ENCODE data around the gene ARHGEF12. TPM values are rescaled to one million over a fixed set of nuclear protein-coding genes. Genes with fewer than 3 reads are reported as not detected.

ARHGEF12 gene
- total and polyA plus RNA-seq, 2 donors (not counting 1 experiment from before 2014, with no cell fraction given) = 2.0 to 21.6 TPM

DNA sequence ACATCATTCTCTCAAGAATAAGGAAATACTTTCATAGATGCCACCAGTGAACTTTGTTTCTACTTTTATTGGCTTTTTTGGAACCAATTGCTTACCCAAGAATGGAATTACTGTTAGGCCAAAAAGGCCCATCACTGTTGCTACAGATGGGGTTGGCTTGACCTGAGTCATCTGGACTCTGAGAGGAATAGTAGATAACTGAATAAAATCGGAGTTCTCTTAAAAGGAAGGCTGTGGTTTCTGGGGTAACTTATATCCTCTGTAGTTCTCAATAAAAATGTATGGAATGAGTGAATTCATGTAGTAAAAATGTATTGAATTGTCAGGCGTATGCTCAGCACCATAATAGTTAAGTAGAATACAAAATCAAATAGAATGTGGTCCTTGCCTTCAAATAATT, 56.6 kb downstream of the ARHGEF12 start:
- H3K9me3 ChIP-seq (ENCODE audit: control extremely low read depth in 1 of 3, control insufficient read depth in 2 of 3, insufficient read depth in 1 of 3, low read length in 2 of 3) = peaks cover 0 to 5% (median 1%) of the 10 kb centered on the region in 3 donors
- ChIA-PET POLR2A (no interaction called here), CTCF (no interaction called here)
- no CpG with 5 or more reads among the region's 2 CpGs for WGBS (ENCODE audit: insufficient coverage)
- Mint-ChIP-seq H3K27ac (no peak overlapping the region), H3K4me3 (no peak overlapping the region), H3K4me1 (peaks cover 3% of the 10 kb centered on the region), H3K27me3 (no peaks in the 10 kb centered on the region), H3K9me3 (ENCODE audit: insufficient read depth) (peaks cover 4% of the 10 kb centered on the region)
- H3K27me3 ChIP-seq (replicated peaks in 1 of 4; ENCODE audit: control extremely low read depth in 1 of 4, control insufficient read depth in 3 of 4, insufficient read depth in 4 of 4, low read length in 3 of 4) = peaks cover 0 to 3% (median 1%) of the 10 kb centered on the region in 4 experiments
- H4K20me1 ChIP-seq (ENCODE audit: control insufficient read depth, insufficient read depth, low read length, poor library complexity, severe bottlenecking) = no peaks in the 10 kb centered on the region
- DNase-seq = no peak
- no peaks in the 10 kb centered on the region for H3K36me3 ChIP-seq (replicated peaks in 1 of 2; ENCODE audit: control extremely low read depth in 1 of 2, control insufficient read depth in 1 of 2, extremely low read depth in 1 of 2, insufficient read depth in 2 of 2, low read length in 1 of 2)
- no peak overlapping the region for H3K27ac ChIP-seq (ENCODE audit: low read length in 2 of 2)
- no peaks in the 10 kb centered on the region for H3K4me1 ChIP-seq (ENCODE audit: control insufficient read depth in 2 of 2, insufficient read depth in 2 of 2, low read length in 2 of 2)
- H3K9ac ChIP-seq (ENCODE audit: low read length) = no peak overlapping the region
- no peak for ATAC-seq (ENCODE audit: low read depth)
- H3K4me3 ChIP-seq (ENCODE audit: control extremely low read depth in 1 of 5, extremely low read depth in 1 of 5, insufficient read depth in 1 of 5, low read depth in 2 of 5, low read length in 4 of 5) = no peak overlapping the region
- intact Hi-C loops (cut with micrococcal nuclease) = no loop called here
- no peak overlapping the region for H3K4me2 ChIP-seq (replicated peaks; ENCODE audit: low read depth, low read length, poor library complexity, severe bottlenecking)
- TF ChIP-seq, protein P1, sequence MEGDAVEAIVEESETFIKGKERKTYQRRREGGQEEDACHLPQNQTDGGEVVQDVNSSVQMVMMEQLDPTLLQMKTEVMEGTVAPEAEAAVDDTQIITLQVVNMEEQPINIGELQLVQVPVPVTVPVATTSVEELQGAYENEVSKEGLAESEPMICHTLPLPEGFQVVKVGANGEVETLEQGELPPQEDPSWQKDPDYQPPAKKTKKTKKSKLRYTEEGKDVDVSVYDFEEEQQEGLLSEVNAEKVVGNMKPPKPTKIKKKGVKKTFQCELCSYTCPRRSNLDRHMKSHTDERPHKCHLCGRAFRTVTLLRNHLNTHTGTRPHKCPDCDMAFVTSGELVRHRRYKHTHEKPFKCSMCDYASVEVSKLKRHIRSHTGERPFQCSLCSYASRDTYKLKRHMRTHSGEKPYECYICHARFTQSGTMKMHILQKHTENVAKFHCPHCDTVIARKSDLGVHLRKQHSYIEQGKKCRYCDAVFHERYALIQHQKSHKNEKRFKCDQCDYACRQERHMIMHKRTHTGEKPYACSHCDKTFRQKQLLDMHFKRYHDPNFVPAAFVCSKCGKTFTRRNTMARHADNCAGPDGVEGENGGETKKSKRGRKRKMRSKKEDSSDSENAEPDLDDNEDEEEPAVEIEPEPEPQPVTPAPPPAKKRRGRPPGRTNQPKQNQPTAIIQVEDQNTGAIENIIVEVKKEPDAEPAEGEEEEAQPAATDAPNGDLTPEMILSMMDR (IDR thresholded peaks at IDR 0.05) = no peak
- TF ChIP-seq EZH2 (IDR thresholded peaks at IDR 0.05; ENCODE audit: borderline replicate concordance, insufficient read depth, low read depth, low read length, poor library complexity, severe bottlenecking) = no peak
- no peak overlapping the region for H2AFZ ChIP-seq (ENCODE audit: insufficient read depth, low read depth, low read length, poor library complexity, severe bottlenecking)
- H3K79me2 ChIP-seq (ENCODE audit: control insufficient read depth, insufficient read depth, low read length) = peaks cover 8% of the 10 kb centered on the region

DNA sequence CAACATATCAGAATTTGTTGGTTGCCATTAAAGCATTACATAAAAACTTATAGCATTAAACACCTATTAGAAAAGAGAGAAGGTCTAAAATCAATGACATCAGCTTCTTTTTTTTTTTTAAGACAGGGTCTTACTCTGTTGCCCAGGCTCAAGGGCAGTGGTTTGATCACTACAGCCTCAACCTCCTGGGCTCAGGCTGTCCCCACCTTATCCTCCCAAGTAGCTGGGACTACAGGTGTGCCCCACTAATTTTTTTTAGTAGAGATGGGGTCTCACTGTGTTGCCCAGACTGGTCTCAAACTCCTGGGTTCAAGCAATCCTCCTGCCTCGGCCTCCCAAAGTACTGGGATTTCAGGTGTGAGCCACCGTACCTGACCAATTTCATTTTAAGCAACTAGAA, 57.9 kb downstream of the ARHGEF12 start:
- no peak overlapping the region for H3K4me2 ChIP-seq (replicated peaks; ENCODE audit: low read depth, low read length, poor library complexity, severe bottlenecking)
- H3K27me3 ChIP-seq (replicated peaks in 1 of 4; ENCODE audit: control extremely low read depth in 1 of 4, control insufficient read depth in 3 of 4, insufficient read depth in 4 of 4, low read length in 3 of 4) = peaks cover 0 to 3% (median 1%) of the 10 kb centered on the region in 4 experiments
- H3K4me1 Mint-ChIP-seq = no peaks in the 10 kb centered on the region
- no peak overlapping the region for H3K27ac Mint-ChIP-seq
- H2AFZ ChIP-seq (ENCODE audit: insufficient read depth, low read depth, low read length, poor library complexity, severe bottlenecking) = no peak overlapping the region
- ATAC-seq (ENCODE audit: low read depth) = no peak
- TF ChIP-seq, protein P1 (IDR thresholded peaks at IDR 0.05) = no peak
- TF ChIP-seq EZH2 (IDR thresholded peaks at IDR 0.05; ENCODE audit: borderline replicate concordance, insufficient read depth, low read depth, low read length, poor library complexity, severe bottlenecking) = no peak
- no peak overlapping the region for H3K4me3 Mint-ChIP-seq
- H3K4me3 ChIP-seq (ENCODE audit: control extremely low read depth in 1 of 5, extremely low read depth in 1 of 5, insufficient read depth in 1 of 5, low read depth in 2 of 5, low read length in 4 of 5) = no peak overlapping the region
- no peak overlapping the region for H3K27ac ChIP-seq (ENCODE audit: low read length in 2 of 2)
- DNase-seq = no peak
- ChIA-PET CTCF (no interaction called here), POLR2A (no interaction called here)
- no peaks in the 10 kb centered on the region for H3K27me3 Mint-ChIP-seq
- H3K9me3 Mint-ChIP-seq (ENCODE audit: insufficient read depth) = peaks cover 4% of the 10 kb centered on the region
- H4K20me1 ChIP-seq (ENCODE audit: control insufficient read depth, insufficient read depth, low read length, poor library complexity, severe bottlenecking) = no peaks in the 10 kb centered on the region
- H3K79me2 ChIP-seq (ENCODE audit: control insufficient read depth, insufficient read depth, low read length) = peaks cover 8% of the 10 kb centered on the region
- intact Hi-C loops (cut with micrococcal nuclease) = no loop called here
- peaks cover 0 to 5% (median 1%) of the 10 kb centered on the region in 3 donors for H3K9me3 ChIP-seq (ENCODE audit: control extremely low read depth in 1 of 3, control insufficient read depth in 2 of 3, insufficient read depth in 1 of 3, low read length in 2 of 3)
- H3K36me3 ChIP-seq (replicated peaks in 1 of 2; ENCODE audit: control extremely low read depth in 1 of 2, control insufficient read depth in 1 of 2, extremely low read depth in 1 of 2, insufficient read depth in 2 of 2, low read length in 1 of 2) = no peaks in the 10 kb centered on the region
- H3K9ac ChIP-seq (ENCODE audit: low read length) = no peak overlapping the region
- no peaks in the 10 kb centered on the region for H3K4me1 ChIP-seq (ENCODE audit: control insufficient read depth in 2 of 2, insufficient read depth in 2 of 2, low read length in 2 of 2)
- 100% methylated on average over 2 of the region's 2 CpGs for WGBS (ENCODE audit: insufficient coverage)
